Glutamatergic neuron (in vitro differentiated cells): ENCODE data around the gene C4orf51. TPM values are rescaled to one million over a fixed set of nuclear protein-coding genes. Genes with fewer than 3 reads are reported as not detected.
"Not testable (repeated sequence)": the region's sequence is repeated elsewhere in the genome, so short reads cannot be mapped to it uniquely, and the experiment has no call there.

Experiments
- DNase-seq: peaks from one replicate; pipeline ENCODE4 v3.0.0; 2022
- H3K27ac Mint-ChIP-seq: one replicate; pipeline ENCODE4 v1.8.0; 2020; ENCODE audit warnings: mild to moderate bottlenecking, mixed read lengths, inconsistent platforms; ENCODE audit not compliant: unreplicated experiment
- H3K27me3 Mint-ChIP-seq: one replicate; pipeline ENCODE4 v1.8.0; 2020; ENCODE audit warnings: mild to moderate bottlenecking, moderate library complexity, mixed read lengths, inconsistent platforms; ENCODE audit not compliant: unreplicated experiment
- H3K36me3 Mint-ChIP-seq: one replicate; pipeline ENCODE4 v1.8.0; 2020; ENCODE audit warnings: mild to moderate bottlenecking, mixed read lengths, inconsistent platforms; ENCODE audit not compliant: unreplicated experiment
- H3K4me1 Mint-ChIP-seq: one replicate; pipeline ENCODE4 v1.8.0; 2020; ENCODE audit warnings: mild to moderate bottlenecking, low read depth, mixed read lengths, inconsistent platforms; ENCODE audit not compliant: unreplicated experiment
- H3K4me3 Mint-ChIP-seq: one replicate; pipeline ENCODE4 v1.8.0; 2020; ENCODE audit warnings: mild to moderate bottlenecking, mixed read lengths, inconsistent platforms; ENCODE audit not compliant: unreplicated experiment
- H3K9me3 Mint-ChIP-seq: one replicate; pipeline ENCODE4 v1.8.0; 2020; ENCODE audit warnings: mild to moderate bottlenecking, moderate library complexity, mixed read lengths, inconsistent platforms; ENCODE audit not compliant: unreplicated experiment
- CTCF ChIP-seq: fragments of 200-600 bp; sonication (generic); IDR thresholded peaks from one replicate; pipeline ENCODE4 v1.5.0; 2021; ENCODE audit not compliant: partially characterized antibody, unreplicated experiment
- long read RNA-seq: library from polyadenylated mRNA; unstranded; transcript quantifications from one replicate; pipeline ENCODE4 v2.0.0, GENCODE V29; 2020; ENCODE audit not compliant: unreplicated experiment
- total RNA-seq: library from RNA; stranded (reverse); fragmentation: NEBNext Ultra II Directional; extraction: Animal tissue kit (Norgen Biotek cat#: 25700); gene quantifications from one replicate; pipeline ENCODE4 v1.2.1, GENCODE V29; 2021; ENCODE audit not compliant: unreplicated experiment

Gene C4orf51
- total RNA-seq: not detected
- long read RNA-seq, partial matches to known transcripts: 0 of 1 reads
- long read RNA-seq, other reads (novel, unspliced or antisense): 1 of 1 reads

- Mint-ChIP-seq H3K27ac (no peak within 1 kb of the TSS), H3K9me3 (no peaks in the 10 kb centered on the region), H3K4me3 (no peak within 1 kb of the TSS), H3K36me3 (peaks cover 7% of the 10 kb centered on the region), H3K27me3 (no peaks in the 10 kb centered on the region), H3K4me1 (no peaks in the 10 kb centered on the region)
- TF ChIP-seq CTCF: no peak
- no peak for DNase-seq
These were observed at the start of gene C4orf51 for GRCh38 chr4:145679991-145680455. C4orf51 (plus strand) TSS chr4:145680146; CDS start chr4:145680204, 58 bp downstream.

GRCh38 chr4:145635117-145635516 is 44.8 kb upstream of the C4orf51 start:
- H3K27ac Mint-ChIP-seq: no peak overlapping the region

DNA sequence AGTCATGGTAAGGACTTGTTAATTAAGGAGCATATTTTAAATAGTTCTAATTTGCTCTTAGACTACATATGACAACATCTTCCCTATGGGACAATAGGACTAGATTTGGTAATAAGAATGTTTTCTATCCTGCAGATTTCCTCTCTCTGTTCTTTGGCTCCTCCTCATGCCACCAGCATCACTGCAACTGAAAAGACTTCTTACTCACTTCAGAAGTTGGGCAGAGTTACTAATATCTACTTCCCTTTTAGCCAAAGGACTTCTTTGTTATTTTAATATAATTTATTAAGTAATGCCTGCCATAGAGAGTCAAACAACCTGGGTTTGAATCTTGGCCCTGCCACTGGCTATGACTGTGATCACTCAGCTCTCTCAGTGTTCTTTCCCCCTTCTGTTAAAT is 44.3 kb upstream of the C4orf51 start:
- no peak for TF ChIP-seq CTCF
- no peaks in the 10 kb centered on the region for H3K36me3 Mint-ChIP-seq
- no peaks in the 10 kb centered on the region for H3K27me3 Mint-ChIP-seq
- H3K4me1 Mint-ChIP-seq: no peaks in the 10 kb centered on the region
- no peak overlapping the region for H3K4me3 Mint-ChIP-seq
- no peak overlapping the region for H3K27ac Mint-ChIP-seq
- H3K9me3 Mint-ChIP-seq: no peaks in the 10 kb centered on the region
- no peak for DNase-seq

More at GRCh38 chr4:145635117-145635516, 44.8 kb upstream of the C4orf51 start:
- TF ChIP-seq CTCF: no peak
- DNase-seq: no peak
- no peak overlapping the region for H3K4me3 Mint-ChIP-seq
- H3K4me1 Mint-ChIP-seq: no peaks in the 10 kb centered on the region
- no peaks in the 10 kb centered on the region for H3K27me3 Mint-ChIP-seq
- H3K9me3 Mint-ChIP-seq: no peaks in the 10 kb centered on the region
- H3K36me3 Mint-ChIP-seq: no peaks in the 10 kb centered on the region

DNA sequence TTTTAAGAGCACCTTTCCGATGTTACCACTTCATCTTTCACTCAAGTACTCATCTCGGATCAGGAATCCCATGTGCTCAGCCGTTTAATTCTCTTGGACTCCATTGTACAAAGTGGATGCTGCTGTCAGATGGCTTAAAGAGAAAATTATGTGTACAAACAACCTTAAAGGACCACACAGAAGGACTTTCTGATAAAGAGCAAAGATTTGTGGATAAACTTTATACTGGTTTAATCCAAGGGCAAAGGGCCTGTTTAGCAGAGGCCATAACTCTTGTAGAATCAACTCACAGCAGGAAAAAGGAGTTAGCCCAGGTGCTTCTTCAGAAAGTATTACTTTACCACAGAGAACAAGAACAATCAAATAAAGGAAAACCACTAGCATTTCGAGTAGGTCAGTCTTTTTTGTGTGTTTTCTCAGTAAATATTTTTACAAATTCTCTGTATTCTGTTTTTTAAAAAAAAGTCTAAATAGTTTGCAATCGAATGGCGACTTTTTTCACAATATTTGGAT is 40.7 kb upstream of the C4orf51 start:
- TF ChIP-seq CTCF: no peak
- Mint-ChIP-seq H3K36me3 (no peaks in the 10 kb centered on the region), H3K9me3 (no peaks in the 10 kb centered on the region), H3K4me1 (no peaks in the 10 kb centered on the region), H3K27me3 (no peaks in the 10 kb centered on the region), H3K27ac (no peak overlapping the region), H3K4me3 (no peak overlapping the region)
- no peak for DNase-seq

DNA sequence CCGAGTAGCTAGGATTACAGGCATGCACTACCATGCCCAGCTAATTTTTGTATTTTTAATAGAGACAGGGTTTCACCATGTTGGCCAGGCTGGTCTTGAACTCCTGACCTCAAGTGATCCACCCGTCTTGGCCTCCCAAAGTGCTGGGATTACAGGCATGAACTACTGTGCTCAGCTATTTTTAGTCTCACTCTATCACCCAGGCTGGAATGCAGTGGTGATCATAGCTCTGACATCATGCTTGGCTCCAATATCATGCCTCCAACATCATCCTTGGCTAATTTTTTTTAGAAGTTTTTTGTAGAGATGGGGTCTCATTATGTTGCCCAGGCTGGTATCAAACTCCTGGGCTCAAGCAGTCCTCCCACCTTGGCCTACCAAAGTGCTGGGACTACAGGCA is 39.7 kb upstream of the C4orf51 start:
- not testable (repeated sequence) for H3K4me1 Mint-ChIP-seq, DNase-seq, H3K9me3 Mint-ChIP-seq, H3K27ac Mint-ChIP-seq, H3K4me3 Mint-ChIP-seq, H3K36me3 Mint-ChIP-seq, H3K27me3 Mint-ChIP-seq
